H9 (cell line): ENCODE data around the gene SEMA4C. TPM values are rescaled to one million over a fixed set of nuclear protein-coding genes. Genes with fewer than 3 reads are reported as not detected.

ENCODE experiments used
- DNase-seq: peaks from one replicate; pipeline ENCODE4 v3.0.0-alpha.2; 2017
- H2AFZ ChIP-seq: one replicate; pipeline ENCODE4 v1.6.1; 2013; ENCODE audit warnings: mild to moderate bottlenecking, low read length, control low read depth, moderate library complexity
- H2AK5ac ChIP-seq: 2 replicates; pipeline ENCODE4 v1.6.1; 2013; ENCODE audit warnings: low read length, control low read depth, mixed read lengths; ENCODE audit not compliant: insufficient read length
- H2BK120ac ChIP-seq: one replicate; pipeline ENCODE4 v1.6.1; 2013; ENCODE audit warnings: low read depth, mild to moderate bottlenecking, low read length, control low read depth, inconsistent platforms; ENCODE audit not compliant: poor library complexity, severe bottlenecking
- H2BK12ac ChIP-seq: 2 replicates; pipeline ENCODE4 v1.6.1; 2013; ENCODE audit warnings: low read length, control low read depth, mixed read lengths, low read depth; ENCODE audit not compliant: insufficient read length
- H2BK15ac ChIP-seq: 2 replicates; pipeline ENCODE4 v1.6.1; 2013; ENCODE audit warnings: low read depth, low read length, control low read depth
- H2BK20ac ChIP-seq: one replicate; pipeline ENCODE4 v1.6.1; 2013; ENCODE audit warnings: low read depth, mild to moderate bottlenecking, low read length, control low read depth, inconsistent platforms; ENCODE audit not compliant: poor library complexity, severe bottlenecking
- H2BK5ac ChIP-seq: 2 replicates; pipeline ENCODE4 v1.6.1; 2013; ENCODE audit warnings: low read length, control low read depth, mixed read lengths; ENCODE audit not compliant: insufficient read length
- H3K14ac ChIP-seq: 2 replicates; pipeline ENCODE4 v1.6.1; 2013; ENCODE audit warnings: low read length, control low read depth; ENCODE audit not compliant: insufficient read depth
- H3K18ac ChIP-seq: 2 replicates; pipeline ENCODE4 v1.6.1; 2013; ENCODE audit warnings: low read depth, mild to moderate bottlenecking, mixed read lengths, low read length, control low read depth; ENCODE audit not compliant: insufficient read length
- H3K23ac ChIP-seq: 2 replicates; pipeline ENCODE4 v1.6.1; 2013; ENCODE audit warnings: low read length, control low read depth, mixed read lengths, low read depth; ENCODE audit not compliant: insufficient read length
- H3K23me2 ChIP-seq: 2 replicates; pipeline ENCODE4 v1.6.1; 2013; ENCODE audit warnings: low read depth, mild to moderate bottlenecking, mixed read lengths, low read length, control low read depth; ENCODE audit not compliant: insufficient read length, poor library complexity, severe bottlenecking
- H3K27ac ChIP-seq: 2 replicates; pipeline ENCODE4 v1.5.1; 2013; ENCODE audit warnings: low read length, control low read depth, mixed read lengths, low read depth; ENCODE audit not compliant: insufficient read length
- H3K27me3 ChIP-seq: 2 replicates; pipeline ENCODE4 v1.6.1; 2013; ENCODE audit warnings: low read length, control low read depth, inconsistent platforms; ENCODE audit not compliant: insufficient read depth
- H3K4ac ChIP-seq: 2 replicates; pipeline ENCODE4 v1.6.1; 2013; ENCODE audit warnings: low read depth, mild to moderate bottlenecking, control low read depth, inconsistent platforms, low read length, moderate library complexity
- H3K4me1 ChIP-seq: 2 replicates; pipeline ENCODE4 v1.6.1; 2013; ENCODE audit warnings: low read length, control low read depth, inconsistent platforms; ENCODE audit not compliant: insufficient read depth
- H3K4me2 ChIP-seq: 2 replicates; pipeline ENCODE4 v1.6.1; 2013; ENCODE audit warnings: low read length, control low read depth, mixed read lengths; ENCODE audit not compliant: insufficient read length, insufficient read depth
- H3K56ac ChIP-seq: 2 replicates; pipeline ENCODE4 v1.6.1; 2013; ENCODE audit warnings: low read depth, mild to moderate bottlenecking, mixed read lengths, low read length, control low read depth; ENCODE audit not compliant: insufficient read length
- H3K79me1 ChIP-seq: 2 replicates; pipeline ENCODE4 v1.6.1; 2013; ENCODE audit warnings: low read depth, mild to moderate bottlenecking, moderate library complexity, low read length, control low read depth, inconsistent platforms; ENCODE audit not compliant: insufficient read depth, poor library complexity, severe bottlenecking
- H3K79me2 ChIP-seq: 2 replicates; pipeline ENCODE4 v1.6.1; 2013; ENCODE audit warnings: low read length, control low read depth, inconsistent platforms; ENCODE audit not compliant: insufficient read depth
- H3K9ac ChIP-seq: 2 replicates; pipeline ENCODE4 v1.6.1; 2013; ENCODE audit warnings: low read length, control low read depth, mixed read lengths; ENCODE audit not compliant: insufficient read length; ENCODE audit errors: extremely low read depth
- H3K9me3 ChIP-seq: one replicate; pipeline ENCODE4 v1.6.1; 2013; ENCODE audit warnings: low read depth, low read length, inconsistent platforms; ENCODE audit not compliant: control insufficient read depth
- H3T11ph ChIP-seq: one replicate; pipeline ENCODE4 v1.6.1; 2013; ENCODE audit warnings: mild to moderate bottlenecking, low read length, control low read depth, inconsistent platforms
- H4K20me1 ChIP-seq: one replicate; pipeline ENCODE4 v1.6.1; 2013; ENCODE audit not compliant: control insufficient read depth, insufficient read length, insufficient read depth
- H4K5ac ChIP-seq: 2 replicates; pipeline ENCODE4 v1.6.1; 2013; ENCODE audit warnings: low read depth, mild to moderate bottlenecking, mixed read lengths, low read length, control low read depth; ENCODE audit not compliant: insufficient read length
- H4K8ac ChIP-seq: replicated peaks from 2 replicates; pipeline ENCODE4 v1.6.1; 2013; ENCODE audit warnings: low read length, control low read depth, mixed read lengths, low read depth; ENCODE audit not compliant: insufficient read length
- H4K91ac ChIP-seq: 2 replicates; pipeline ENCODE4 v1.6.1; 2013; ENCODE audit warnings: low read depth, mild to moderate bottlenecking, moderate library complexity, mixed read lengths, low read length, control low read depth; ENCODE audit not compliant: insufficient read length
- H3K27ac Mint-ChIP-seq, 3 experiments: 2 replicates in 2 of 3; 3 replicates in 1 of 3; pipeline ENCODE4 v1.8.0; 2020 to 2021; ENCODE audit warnings: mixed read lengths in 3 of 3, mild to moderate bottlenecking in 1 of 3, moderate library complexity in 1 of 3
- H3K27me3 Mint-ChIP-seq: 2 replicates; pipeline ENCODE4 v1.8.0; 2021; ENCODE audit warnings: low read depth, mild to moderate bottlenecking, moderate library complexity, mixed read lengths
- H3K36me3 Mint-ChIP-seq, 3 experiments: 2 replicates in 2 of 3; 3 replicates in 1 of 3; pipeline ENCODE4 v1.8.0; 2020 to 2021; ENCODE audit warnings: low read depth in 3 of 3, mixed read lengths in 3 of 3; ENCODE audit not compliant: insufficient read depth in 1 of 3
- H3K4me1 Mint-ChIP-seq, 2 experiments: 2 replicates each; pipeline ENCODE4 v1.8.0; 2020; ENCODE audit warnings: mixed read lengths in 2 of 2
- H3K4me3 Mint-ChIP-seq, 2 experiments: 2 replicates in 1 of 2; 3 replicates in 1 of 2; pipeline ENCODE4 v1.8.0; 2020 to 2021; ENCODE audit warnings: mild to moderate bottlenecking in 2 of 2, mixed read lengths in 2 of 2, moderate library complexity in 1 of 2
- H3K9me3 Mint-ChIP-seq, 2 experiments: 2 replicates in 1 of 2; 3 replicates in 1 of 2; pipeline ENCODE4 v1.8.0; 2020; ENCODE audit warnings: mild to moderate bottlenecking in 2 of 2, mixed read lengths in 2 of 2, moderate library complexity in 1 of 2
- CTCF ChIP-seq: fragments of 200-600 bp; sonication (generic); conservative IDR thresholded peaks from 3 replicates; pipeline ENCODE4 v1.8.0; 2021; ENCODE audit warnings: antibody characterized with exemption, mild to moderate bottlenecking
- WGBS: extraction: QIAGEN DNeasy Blood & Tissue Kit; methylation state at CpG from one replicate; pipeline ENCODE4 v1.1.7; 2013; ENCODE audit warnings: missing lambda C conversion rate, low lambda C conversion rate, mixed read lengths; ENCODE audit not compliant: insufficient read length; ENCODE audit errors: extremely low coverage; 5-methylcytosine and 5-hydroxymethylcytosine counted together
- total RNA-seq: library from RNA; stranded (reverse); gene quantifications from 2 replicates; pipeline ENCODE4 v1.2.1, GENCODE V29; 2021

The SEMA4C gene
- total RNA-seq, 1 experiment from 2014 or later = 81.6 TPM

DNA sequence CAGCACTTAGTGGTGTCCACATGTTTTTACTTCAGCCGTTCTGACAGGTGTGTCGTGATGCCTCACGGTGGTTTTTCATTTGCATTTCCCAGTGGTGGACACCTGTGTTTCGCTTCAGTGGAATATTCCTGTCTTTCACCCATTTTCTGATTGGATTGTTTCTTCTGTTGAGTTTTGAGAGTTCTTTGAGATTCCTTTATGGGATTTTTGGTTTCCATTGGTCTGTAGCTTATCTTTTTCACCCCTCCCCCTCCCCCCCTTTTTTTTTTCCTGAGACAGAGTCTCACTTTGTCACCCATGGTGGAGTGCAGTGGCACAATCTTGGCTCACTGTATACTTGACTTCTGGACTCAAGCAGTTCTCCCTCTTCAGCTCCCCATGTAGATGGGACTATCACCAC lies 34.0 kb downstream of the SEMA4C start:
- H3K4me1 Mint-ChIP-seq = peaks cover 21 to 26% of the 10 kb centered on the region in 2 experiments
- Histone ChIP-seq H3K9me3 (no peaks in the 10 kb centered on the region), H3K23me2 (no peaks in the 10 kb centered on the region), H3K79me2 (no peaks in the 10 kb centered on the region), H3K14ac (no peak overlapping the region), H3K4me2 (no peak overlapping the region), H2BK15ac (no peak overlapping the region), H4K5ac (no peak overlapping the region), H3K4me1 (no peaks in the 10 kb centered on the region), H2BK5ac (no peak overlapping the region), H3K27me3 (no peaks in the 10 kb centered on the region), H2AK5ac (no peak overlapping the region), H3T11ph (no peak overlapping the region), H2AFZ (no peak overlapping the region), H3K23ac (no peak overlapping the region), H4K20me1 (no peaks in the 10 kb centered on the region), H3K79me1 (no peaks in the 10 kb centered on the region), H2BK120ac (no peak overlapping the region), H2BK12ac (no peak overlapping the region), H3K56ac (no peak overlapping the region), H2BK20ac (no peak overlapping the region), H3K27ac (no peak overlapping the region), H3K18ac (no peak overlapping the region), H4K91ac (no peak overlapping the region), H3K4ac (no peak overlapping the region), H4K8ac (no peak overlapping the region), H3K9ac (no peak overlapping the region)
- no peak for DNase-seq
- no peaks in the 10 kb centered on the region for H3K9me3 Mint-ChIP-seq
- H3K4me3 Mint-ChIP-seq = no peak overlapping the region
- H3K27me3 Mint-ChIP-seq = no peaks in the 10 kb centered on the region
- no peak for TF ChIP-seq CTCF
- peaks cover 15 to 49% (median 30%) of the 10 kb centered on the region in 3 experiments for H3K36me3 Mint-ChIP-seq
- H3K27ac Mint-ChIP-seq = no peak overlapping the region
- WGBS = no CpG with 5 or more reads among the region's 4 CpGs
